ENCODE data around the gene CDC42SE2.
"Not testable (repeated sequence)": the region's sequence is repeated elsewhere in the genome, so short reads cannot be mapped to it uniquely, and the experiment has no call there.

The CDC42SE2 gene

GRCh38 chr5:131330031-131330430 lies 66.2 kb downstream of the CDC42SE2 start:
- H3K27ac ChIP-seq = no peak overlapping the region
- TF ChIP-seq ZFX (IDR thresholded peaks at IDR 0.05; ENCODE audit: borderline replicate concordance) (no peak), CTCF (IDR thresholded peaks at IDR 0.05) (no peak)

- H3K27ac ChIP-seq = not testable (repeated sequence)
These were observed 71.9 kb downstream of the CDC42SE2 start for GRCh38 chr5:131335756-131336155.

GRCh38 chr5:131336801-131337200 lies 72.9 kb downstream of the CDC42SE2 start:
- not testable (repeated sequence) for H3K27ac ChIP-seq

- H3K27ac ChIP-seq = not testable (repeated sequence)
These were observed 73.6 kb downstream of the CDC42SE2 start for GRCh38 chr5:131337240-131338050.

- no peak for TF ChIP-seq CTCF (IDR thresholded peaks at IDR 0.05)
- no peak for TF ChIP-seq ZFX (IDR thresholded peaks at IDR 0.05; ENCODE audit: borderline replicate concordance)
- no peak overlapping the region for H3K27ac ChIP-seq
These were observed 74.2 kb downstream of the CDC42SE2 start for GRCh38 chr5:131338051-131338453.

GRCh38 chr5:131344288-131344687 lies 80.4 kb downstream of the CDC42SE2 start:
- not testable (repeated sequence) for H3K27ac ChIP-seq

- H3K27ac ChIP-seq = not testable (repeated sequence)
These were observed 82.4 kb downstream of the CDC42SE2 start for GRCh38 chr5:131346204-131346603.

GRCh38 chr5:131353991-131354390 lies 90.1 kb downstream of the CDC42SE2 start:
- no peak overlapping the region for H3K27ac ChIP-seq
- no peak for TF ChIP-seq CTCF (IDR thresholded peaks at IDR 0.05)
- no peak for TF ChIP-seq ZFX (IDR thresholded peaks at IDR 0.05; ENCODE audit: borderline replicate concordance)

GRCh38 chr5:131355971-131356528 lies 92.2 kb downstream of the CDC42SE2 start:
- no peak overlapping the region for H3K27ac ChIP-seq

More at GRCh38 chr5:131355971-131356528, 92.2 kb downstream of the CDC42SE2 start:
- no peak for TF ChIP-seq CTCF (IDR thresholded peaks at IDR 0.05)
- TF ChIP-seq ZFX (IDR thresholded peaks at IDR 0.05; ENCODE audit: borderline replicate concordance) = no peak
